ENCODE data around the gene COL16A1. TPM values are rescaled to one million over a fixed set of nuclear protein-coding genes. Genes with fewer than 3 reads are reported as not detected.

COL16A1 gene
- total and polyA plus RNA-seq, 2 of the 4 experiments (the other 2 are of a cell fraction): 34.2 to 62.8 TPM

DNA sequence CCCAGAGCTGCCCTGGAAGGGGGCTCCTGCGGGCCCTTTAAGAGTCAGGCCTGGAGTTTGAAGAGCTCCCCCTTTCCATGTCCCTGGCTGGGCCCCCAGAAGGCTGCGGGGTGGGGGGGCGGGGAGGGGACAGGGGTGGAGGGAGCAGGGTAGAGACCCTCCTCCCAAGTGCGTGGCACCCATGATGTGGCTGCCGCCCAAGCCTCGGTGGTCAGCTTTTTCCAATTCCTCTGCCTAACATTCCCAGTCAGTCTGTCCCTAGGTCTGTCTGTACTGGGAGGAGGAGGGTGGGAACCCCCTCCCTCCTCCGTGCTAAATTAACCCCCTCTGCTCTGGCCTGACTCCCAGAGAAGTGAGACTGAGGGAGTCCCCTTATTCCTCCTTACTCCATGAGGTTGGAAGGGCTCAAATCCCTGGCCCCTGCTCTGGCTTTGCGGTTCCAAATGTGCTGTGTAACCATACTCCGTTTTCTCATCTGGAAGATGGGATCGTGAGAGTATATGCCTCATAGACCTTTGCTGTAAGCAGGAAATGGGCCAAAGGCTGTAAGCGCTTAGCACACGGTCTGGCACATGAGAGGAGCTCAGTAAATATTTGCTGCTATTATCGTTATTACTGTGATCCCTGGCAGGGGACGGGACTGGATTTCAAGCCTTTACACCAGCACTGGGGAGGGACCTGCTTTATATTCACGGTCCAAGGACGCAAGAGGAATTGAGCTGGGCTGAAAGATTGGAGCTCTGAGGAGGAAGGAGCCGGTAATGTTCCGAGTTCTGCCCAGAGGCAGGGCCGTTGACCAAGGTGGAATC lies 658 bp upstream of the COL16A1 start:
- DNase-seq (peak; percentile 70), ATAC-seq (ENCODE audit: low read depth) (peak; percentile 5)
- Histone ChIP-seq H2BK5ac (ENCODE audit: low read depth, low read length, poor library complexity, severe bottlenecking) (peak overlapping the region; percentile 94), H3K9me1 (ENCODE audit: insufficient read depth, low read length) (peaks cover 24% of the 10 kb centered on the region), H2BK120ac (ENCODE audit: low read depth, low read length) (peak overlapping the region; percentile 98), H2AK5ac (ENCODE audit: low read depth, low read length) (peak overlapping the region; percentile 87), H3K4me3 (ENCODE audit: insufficient read depth, low read depth, low read length) (peak overlapping the region; percentile 63), H2AFZ (replicated peaks; ENCODE audit: low read length, poor library complexity) (peak overlapping the region; percentile 85), H3K36me3 (ENCODE audit: control insufficient read depth, insufficient read depth, low read length) (peaks cover 10% of the 10 kb centered on the region), H3K27ac (ENCODE audit: insufficient read depth, low read length) (peak overlapping the region; percentile 83), H2BK15ac (ENCODE audit: low read depth, low read length) (peak overlapping the region; percentile 41), H2AK9ac (replicated peaks; ENCODE audit: low read depth, low read length, poor library complexity) (peak overlapping the region; percentile 99), H3K14ac (replicated peaks; ENCODE audit: low read depth, low read length) (peak overlapping the region; percentile 11), H3K4me2 (ENCODE audit: low read depth, low read length) (peak overlapping the region; percentile 65), H3K79me1 (ENCODE audit: low read depth in 1 of 2, low read length in 2 of 2) (peaks cover 11 to 46% of the 10 kb centered on the region in 2 experiments), H4K20me1 (ENCODE audit: insufficient read depth, low read length) (no peaks in the 10 kb centered on the region), H3K9me3 (ENCODE audit: control insufficient read depth, insufficient read depth, low read length) (no peaks in the 10 kb centered on the region), H4K91ac (ENCODE audit: insufficient read depth, low read depth, low read length) (peak overlapping the region; percentile 54), H3K56ac (ENCODE audit: extremely low read depth, insufficient read depth, low read length) (peak overlapping the region; percentile 26; the same call in 1 of the 2 replicates), H2BK20ac (ENCODE audit: low read depth, low read length) (peak overlapping the region; percentile 80), H3K9ac (ENCODE audit: low read depth, low read length) (peak overlapping the region; percentile 89), H3K23ac (ENCODE audit: low read depth, low read length) (peak overlapping the region; percentile 46), H3K27me3 (ENCODE audit: control insufficient read depth, insufficient read depth, low read length) (no peaks in the 10 kb centered on the region), H4K5ac (ENCODE audit: low read depth, low read length) (peak overlapping the region; percentile 36), H4K8ac (ENCODE audit: low read depth in 2 of 2, low read length in 2 of 2) (peak overlapping the region; percentile 65 to 86), H3K18ac (ENCODE audit: low read depth, low read length) (peak overlapping the region; percentile 68), H3K4ac (ENCODE audit: low read depth, low read length) (peak overlapping the region; percentile 99), H3K4me1 (ENCODE audit: control insufficient read depth, insufficient read depth, low read length) (peaks cover 48% of the 10 kb centered on the region)
- CTCF ChIA-PET: interaction anchor here (0.9 to 3.7 kb wide), 8 partner anchors 11 to 85 kb away, joined by 3 to 28 read pairs (median 4); partner anchors contain the start of gene PEF1
- in situ Hi-C loops (cut with MboI; ENCODE audit: low sequenced_read_pairs) (no loop called here), intact Hi-C loops (cut with micrococcal nuclease) (loop anchor here (2.0 to 5.0 kb wide), 2 partner anchors 43 to 84 kb away; no protein-coding TSS in a partner anchor), dilution Hi-C loops (cut with HindIII; ENCODE audit: low sequenced_read_pairs, unreplicated experiment) (no loop called here)
- POLR2A ChIA-PET (ENCODE audit: unreplicated experiment): interaction anchor here (0.5 to 1.5 kb wide), 3 partner anchors 28 to 153 kb away, joined by 3 to 4 read pairs (median 3); no protein-coding TSS in a partner anchor
- WGBS, 2 experiments (ENCODE audit: extremely low coverage in 2 of 2, insufficient read length in 1 of 2): 0% methylated on average over 2 of the region's 19 CpGs; no CpG with 5 or more reads in 1 of the 2 experiments
- BruUV-seq (replicated peaks): no TSS peak
- TF ChIP-seq NFE2L2 (IDR thresholded peaks at IDR 0.05; ENCODE audit: low read depth, low read length): no peak
- 0 out of 2 replicates have a peak, but pooled peaks have one; percentile 25 for TF ChIP-seq BHLHE40 (IDR thresholded peaks at IDR 0.05; ENCODE audit: low read depth, low read length)
- TF ChIP-seq USF2 (IDR thresholded peaks at IDR 0.05; ENCODE audit: low read depth, low read length): no peak
- TF ChIP-seq RFX5 (IDR thresholded peaks at IDR 0.05; ENCODE audit: low read depth, low read length): no peak
- TF ChIP-seq SMC3 (IDR thresholded peaks at IDR 0.05; ENCODE audit: low read depth, low read length): no peak
- TF ChIP-seq MAZ (IDR thresholded peaks at IDR 0.05; ENCODE audit: borderline replicate concordance, low read depth, low read length): peak; percentile 10; the same call in 1 of the 2 replicates
- no peak for TF ChIP-seq FOS (IDR thresholded peaks at IDR 0.05; ENCODE audit: low read depth, low read length)
- peak; percentile 71 for TF ChIP-seq RCOR1 (IDR thresholded peaks at IDR 0.05; ENCODE audit: insufficient replicate concordance, low read length)
- TF ChIP-seq, protein P1, sequence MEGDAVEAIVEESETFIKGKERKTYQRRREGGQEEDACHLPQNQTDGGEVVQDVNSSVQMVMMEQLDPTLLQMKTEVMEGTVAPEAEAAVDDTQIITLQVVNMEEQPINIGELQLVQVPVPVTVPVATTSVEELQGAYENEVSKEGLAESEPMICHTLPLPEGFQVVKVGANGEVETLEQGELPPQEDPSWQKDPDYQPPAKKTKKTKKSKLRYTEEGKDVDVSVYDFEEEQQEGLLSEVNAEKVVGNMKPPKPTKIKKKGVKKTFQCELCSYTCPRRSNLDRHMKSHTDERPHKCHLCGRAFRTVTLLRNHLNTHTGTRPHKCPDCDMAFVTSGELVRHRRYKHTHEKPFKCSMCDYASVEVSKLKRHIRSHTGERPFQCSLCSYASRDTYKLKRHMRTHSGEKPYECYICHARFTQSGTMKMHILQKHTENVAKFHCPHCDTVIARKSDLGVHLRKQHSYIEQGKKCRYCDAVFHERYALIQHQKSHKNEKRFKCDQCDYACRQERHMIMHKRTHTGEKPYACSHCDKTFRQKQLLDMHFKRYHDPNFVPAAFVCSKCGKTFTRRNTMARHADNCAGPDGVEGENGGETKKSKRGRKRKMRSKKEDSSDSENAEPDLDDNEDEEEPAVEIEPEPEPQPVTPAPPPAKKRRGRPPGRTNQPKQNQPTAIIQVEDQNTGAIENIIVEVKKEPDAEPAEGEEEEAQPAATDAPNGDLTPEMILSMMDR (conservative IDR thresholded peaks at IDR 0.05; ENCODE audit: low read depth, low read length): no peak
- TF ChIP-seq RAD21 (IDR thresholded peaks at IDR 0.05; ENCODE audit: low read length): no peak
- TF ChIP-seq MXI1 (IDR thresholded peaks at IDR 0.05; ENCODE audit: borderline replicate concordance, low read depth, low read length): no peak
- TF ChIP-seq ELK1 (IDR thresholded peaks at IDR 0.05; ENCODE audit: borderline replicate concordance, low read depth, low read length): no peak
- no peak for TF ChIP-seq POLR2A (IDR thresholded peaks at IDR 0.05; ENCODE audit: low read depth, low read length)

All from IMR-90 (cell line).